Activated CD8-positive, alpha-beta memory T cell treated with anti-CD3 and anti-CD28 coated beads for 24 hours (primary cell): Measurements from ENCODE around the gene KLRC1.
"Not testable (repeated sequence)": the region's sequence is repeated elsewhere in the genome, so short reads cannot be mapped to it uniquely, and the experiment has no call there.

Experiments
- DNase-seq: peaks from one replicate; pipeline ENCODE4 v3.0.0-alpha.2; 2020

The KLRC1 gene

DNA sequence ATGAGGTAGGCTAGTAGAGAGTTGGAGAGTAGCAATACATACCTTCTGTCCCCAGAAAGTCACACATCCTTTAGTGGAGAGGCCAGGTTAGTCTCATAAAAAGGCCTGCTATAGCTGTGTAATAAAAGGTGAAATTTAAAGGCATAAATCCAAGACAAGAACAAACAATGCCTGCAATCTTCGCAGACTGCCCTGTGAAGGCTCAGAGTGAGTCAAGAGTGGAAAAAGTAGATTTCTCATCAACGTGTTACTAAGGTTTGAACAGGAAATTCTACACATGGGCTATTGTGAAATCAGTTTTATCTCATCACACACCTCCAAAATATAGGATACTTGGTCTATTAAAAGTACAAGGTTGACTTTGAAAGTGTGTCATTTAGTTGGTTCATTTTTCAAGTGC is at the start of gene KLRC1:
KLRC1 (minus strand) TSS at position 222 of the 400 bp plus-strand sequence. CDS start 2,221 bp downstream, outside the sequence.
- no peak for DNase-seq

DNA sequence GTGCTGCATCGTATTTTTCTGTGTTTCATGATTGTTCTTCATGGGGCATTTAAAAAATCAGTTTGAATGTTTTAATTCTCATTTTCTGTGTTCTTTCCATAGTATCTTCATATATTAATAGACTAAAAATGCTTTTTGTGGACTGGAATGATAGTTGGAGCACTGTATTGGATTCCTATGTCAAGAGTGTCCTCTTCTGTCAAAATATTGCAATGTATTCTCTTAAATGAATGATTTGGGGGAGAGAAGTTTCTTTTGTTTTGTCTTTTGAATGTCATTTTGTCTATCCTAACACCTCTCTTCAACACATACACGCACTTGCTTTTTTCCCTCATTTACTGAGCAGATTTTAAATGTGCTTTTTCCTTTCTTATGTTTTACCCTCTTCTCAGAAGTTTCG is 47.9 kb upstream of the KLRC1 start:
- no peak for DNase-seq

DNA sequence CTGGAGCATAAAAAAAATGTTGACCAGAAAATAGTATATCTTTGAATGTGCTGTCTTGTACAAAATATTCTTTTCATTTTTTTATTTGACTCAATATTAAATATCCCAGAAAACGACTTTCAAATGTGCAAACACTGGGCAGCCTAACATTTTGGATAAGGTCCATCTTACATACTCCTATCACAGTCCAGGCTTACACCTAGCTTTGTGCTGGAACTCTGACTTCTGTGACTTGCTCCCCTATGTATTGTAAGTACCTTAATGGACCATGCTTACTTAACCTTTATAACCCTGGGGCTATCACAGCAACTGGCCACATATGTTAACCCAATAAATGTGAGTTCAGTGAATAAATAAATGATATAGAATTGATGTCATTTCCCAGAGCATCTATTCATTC is 44.9 kb upstream of the KLRC1 start:
- no peak for DNase-seq

DNA sequence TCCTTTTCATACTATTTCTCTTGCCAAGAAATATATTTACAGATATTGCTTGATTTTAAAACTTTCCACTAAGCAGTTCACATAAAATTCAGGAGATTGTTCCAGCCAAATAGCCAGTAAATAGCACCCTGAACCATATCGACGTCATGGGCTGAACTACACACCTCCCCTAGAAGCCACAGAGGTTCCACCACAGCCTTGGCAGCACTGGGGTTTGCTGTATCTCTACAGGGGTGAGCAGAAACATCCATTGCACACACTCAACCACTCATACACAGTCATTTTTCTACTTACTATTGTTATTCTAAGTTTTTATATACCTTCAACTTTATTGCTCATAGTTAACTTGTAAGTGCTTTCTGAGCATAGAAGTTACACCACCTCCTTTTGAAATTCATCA is 44.4 kb upstream of the KLRC1 start:
- peak; percentile 75 for DNase-seq

DNA sequence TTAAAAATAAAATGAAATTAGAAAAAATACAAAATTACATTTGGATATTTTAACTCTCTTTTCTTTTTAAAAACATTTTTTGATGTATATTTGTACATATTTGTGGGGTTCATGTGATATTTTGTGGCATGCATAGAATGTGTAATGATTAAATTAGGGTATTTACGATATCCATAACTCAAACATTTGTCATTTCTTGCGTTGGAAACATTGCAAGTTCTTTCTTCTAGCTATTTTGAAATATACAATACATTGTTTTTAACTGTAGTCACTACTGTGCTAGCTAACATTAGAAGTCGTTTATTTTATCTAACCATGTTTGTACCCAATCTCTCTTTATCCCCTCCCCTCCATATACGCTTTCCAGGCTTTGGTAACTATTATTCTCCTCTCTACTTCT is 38.6 kb upstream of the KLRC1 start:
- no peak for DNase-seq

DNA sequence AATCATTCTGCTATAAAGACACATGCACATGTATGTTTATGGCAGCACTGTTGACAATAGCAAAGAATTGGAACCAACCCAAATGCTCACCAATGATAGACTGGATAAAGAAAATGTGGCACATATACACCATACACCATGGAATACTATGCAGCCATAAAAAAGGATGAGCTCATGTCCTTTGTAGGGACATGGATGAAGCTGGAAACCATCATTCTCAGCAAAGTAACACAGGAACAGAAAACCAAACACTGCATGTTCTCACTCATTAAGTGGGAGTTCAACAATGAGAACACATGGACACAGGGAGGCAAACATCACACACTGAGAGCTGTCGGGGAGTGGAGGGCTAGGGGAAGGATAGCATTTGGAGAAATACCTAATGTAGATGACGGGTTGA is 34.2 kb upstream of the KLRC1 start:
- DNase-seq: not testable (repeated sequence)

DNA sequence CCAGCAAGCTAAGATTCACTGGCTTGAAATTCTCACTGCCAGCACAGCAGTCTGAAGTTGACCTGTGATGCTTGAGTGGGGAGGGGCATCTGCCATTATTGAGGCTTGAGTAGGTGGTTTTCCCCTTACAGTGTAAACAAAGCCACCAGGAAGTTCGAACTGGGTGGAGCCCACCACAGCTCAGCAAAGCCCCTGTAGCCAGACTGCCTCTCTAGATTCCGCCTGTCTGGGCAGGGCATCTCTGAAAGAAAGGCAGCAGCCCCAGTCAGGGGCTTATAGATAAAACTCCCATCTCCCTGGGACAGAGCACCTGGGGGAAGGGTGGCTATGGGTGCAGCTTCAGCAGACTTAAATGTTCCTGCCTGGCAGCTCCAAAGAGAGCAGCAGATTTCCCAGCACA is 28.7 kb upstream of the KLRC1 start:
- not testable (repeated sequence) for DNase-seq

DNA sequence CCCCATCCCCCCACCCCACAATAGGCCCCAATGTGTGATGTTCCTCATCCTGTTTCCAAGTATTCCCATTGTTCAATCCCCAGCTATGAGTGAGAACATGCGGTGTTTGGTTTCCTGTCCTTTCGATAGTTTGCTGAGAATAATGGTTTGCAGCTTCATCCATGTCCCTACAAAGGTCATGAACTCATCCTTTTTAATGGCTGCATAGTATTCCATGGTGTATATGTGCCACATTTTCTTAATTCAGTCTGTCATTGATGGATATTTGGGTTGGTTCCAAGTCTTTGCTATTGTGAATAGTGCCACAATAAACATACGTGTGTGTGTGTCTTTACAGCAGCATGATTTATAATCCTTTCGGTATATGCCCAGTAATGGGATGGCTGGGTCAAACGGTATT is 19.6 kb upstream of the KLRC1 start:
- DNase-seq: not testable (repeated sequence)

DNA sequence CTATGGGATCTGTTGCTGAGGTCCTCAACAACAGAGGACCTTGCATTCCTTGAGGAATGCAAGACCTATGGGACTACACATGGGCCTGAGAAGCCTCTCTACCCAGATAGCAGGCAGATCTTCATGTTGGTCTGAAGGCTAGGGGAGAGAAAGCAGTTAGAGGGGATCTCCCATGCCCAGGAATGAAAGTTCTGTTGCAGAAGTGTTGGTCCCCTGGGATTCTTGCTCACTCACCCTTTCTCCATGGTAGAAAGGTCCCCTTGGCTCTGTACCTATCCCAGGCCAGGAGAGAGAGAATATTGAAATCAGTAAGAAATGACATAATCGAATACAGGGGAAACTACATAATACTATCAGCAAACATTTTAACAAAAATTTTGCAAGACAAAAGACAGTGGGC is 16.5 kb upstream of the KLRC1 start:
- DNase-seq: no peak

DNA sequence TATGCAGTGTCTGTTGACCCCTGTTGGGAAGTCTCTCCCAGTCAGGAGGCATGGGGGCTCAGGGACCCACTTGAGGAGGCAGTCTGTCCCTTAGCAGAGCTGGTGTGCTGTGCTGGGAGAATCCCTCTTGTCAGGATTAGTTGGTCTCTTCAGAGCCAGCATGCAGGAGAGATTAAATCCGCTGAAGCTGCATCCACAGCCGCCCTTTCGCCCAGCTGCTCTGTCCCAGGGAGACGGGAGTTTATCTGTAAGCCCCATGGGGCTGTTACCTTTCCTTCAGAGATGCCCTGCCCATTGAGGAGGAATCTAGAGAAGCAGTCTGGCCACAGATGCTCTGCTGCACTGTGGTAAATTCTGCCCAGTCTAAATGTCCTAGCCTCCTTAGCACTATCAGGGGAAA is 13.1 kb upstream of the KLRC1 start:
- DNase-seq: no peak

DNA sequence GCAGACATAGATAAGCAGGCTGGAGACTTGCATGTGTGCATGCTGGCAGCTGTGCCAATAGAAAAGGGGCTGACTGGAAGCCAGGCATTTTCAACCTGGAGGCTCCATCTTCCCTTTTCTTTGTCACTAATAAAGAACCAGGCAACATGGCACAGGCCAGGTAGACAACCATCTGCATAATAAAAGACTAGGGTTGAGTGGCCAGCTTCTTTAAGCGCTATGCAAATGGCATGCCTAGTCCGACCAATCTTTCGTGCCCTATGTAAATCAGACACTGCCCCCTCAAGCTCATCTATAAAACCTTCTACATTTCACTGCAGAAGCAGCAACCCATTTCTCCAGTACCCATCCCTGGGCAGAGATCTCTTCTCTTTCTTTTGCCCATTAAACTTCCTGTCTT is 4.6 kb upstream of the KLRC1 start:
- no peak for DNase-seq

DNA sequence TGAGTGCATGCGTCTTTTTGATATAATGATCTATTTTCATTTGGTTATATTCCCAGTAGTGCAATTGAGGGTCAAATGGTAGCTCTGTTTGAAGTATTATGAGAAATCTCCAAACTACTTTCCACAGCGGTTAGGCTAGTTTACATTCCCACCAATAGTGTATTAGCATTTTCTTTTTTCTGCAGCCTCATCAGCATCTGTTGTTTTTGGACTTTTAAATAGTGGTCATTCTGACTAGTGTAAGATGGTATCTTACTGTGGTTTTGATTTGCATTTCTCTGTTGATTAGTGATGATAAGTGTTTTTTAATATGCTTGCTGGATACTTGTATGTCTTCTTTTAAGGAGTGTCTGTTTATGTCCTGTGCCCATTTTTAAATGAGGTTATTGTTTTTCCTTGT is 3.7 kb upstream of the KLRC1 start:
- DNase-seq: no peak

DNA sequence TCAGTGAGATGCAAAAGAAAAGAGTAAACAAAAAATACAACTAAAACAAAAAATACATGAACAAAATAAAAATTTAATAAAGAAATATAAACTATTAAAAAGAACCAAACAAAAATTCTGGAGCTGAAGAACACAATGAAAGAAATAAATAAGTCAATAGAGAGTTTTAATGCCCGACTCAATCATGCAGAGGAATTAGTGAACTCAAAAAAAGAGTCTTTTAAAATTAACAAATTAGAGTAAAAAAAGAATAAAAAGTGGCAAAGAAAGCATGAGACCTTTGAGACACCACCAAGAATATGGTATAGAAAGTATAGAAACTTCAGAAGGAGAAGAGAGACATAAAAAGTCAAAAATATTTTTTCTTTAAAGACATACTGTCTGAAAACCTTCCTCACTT is 2.6 kb upstream of the KLRC1 start:
- no peak for DNase-seq

DNA sequence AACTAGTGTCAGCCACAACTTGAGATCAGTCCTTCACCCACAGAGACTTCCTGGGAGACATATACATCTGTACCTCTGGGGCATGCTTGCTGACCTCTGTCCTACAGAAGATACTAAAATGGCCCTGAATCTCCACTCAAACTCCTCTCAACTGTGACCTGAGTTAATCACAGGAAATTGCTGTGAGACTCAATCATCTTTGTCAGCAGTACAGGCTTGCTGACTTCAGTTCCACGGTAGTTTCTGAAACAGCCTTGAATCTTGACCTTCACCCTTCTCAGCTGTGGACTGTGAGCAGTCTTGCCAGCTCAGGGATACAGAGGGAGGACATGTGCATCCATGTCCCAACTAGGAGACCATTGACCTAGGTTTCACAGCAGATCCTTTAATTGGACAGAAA is 1.4 kb upstream of the KLRC1 start:
- DNase-seq: no peak

DNA sequence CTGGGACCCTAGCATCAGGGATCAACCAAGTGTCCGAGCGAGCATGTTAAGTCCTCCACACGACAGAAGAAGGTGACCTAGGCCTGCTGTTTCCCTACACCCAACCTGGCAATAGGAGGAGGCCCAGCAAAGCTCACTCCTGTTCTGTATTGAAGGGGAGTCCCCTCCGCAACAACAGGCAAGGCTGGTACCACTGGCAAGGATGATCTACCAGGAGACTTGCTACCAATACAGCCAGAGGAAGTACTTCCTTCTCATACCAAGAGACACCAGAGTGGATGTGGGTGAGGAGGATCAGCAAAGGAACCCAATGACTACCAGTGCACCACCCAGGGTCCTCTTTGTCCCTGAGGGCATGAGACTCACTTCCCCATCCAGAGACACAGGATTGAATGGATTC is 4.9 kb downstream of the KLRC1 start:
- DNase-seq: peak; percentile 50

DNA sequence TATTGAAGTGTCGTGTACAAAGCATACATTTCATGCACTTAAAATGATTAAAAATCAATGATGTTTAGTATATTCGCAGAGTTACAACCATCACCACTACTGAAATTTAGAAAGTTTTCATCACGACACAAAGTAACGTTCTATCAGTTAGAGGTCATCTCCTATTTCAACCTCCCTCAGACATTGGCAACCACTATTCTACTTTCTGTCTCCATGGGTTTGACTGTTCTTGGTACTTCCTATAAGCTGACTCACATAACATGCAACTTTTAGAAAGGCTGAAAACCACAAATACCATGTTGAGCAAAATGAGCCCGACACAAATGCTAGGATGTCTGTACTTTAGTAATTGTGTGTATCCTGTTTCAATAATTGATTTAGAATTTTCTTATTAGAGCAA is 7.1 kb downstream of the KLRC1 start:
- DNase-seq: not testable (repeated sequence)

DNA sequence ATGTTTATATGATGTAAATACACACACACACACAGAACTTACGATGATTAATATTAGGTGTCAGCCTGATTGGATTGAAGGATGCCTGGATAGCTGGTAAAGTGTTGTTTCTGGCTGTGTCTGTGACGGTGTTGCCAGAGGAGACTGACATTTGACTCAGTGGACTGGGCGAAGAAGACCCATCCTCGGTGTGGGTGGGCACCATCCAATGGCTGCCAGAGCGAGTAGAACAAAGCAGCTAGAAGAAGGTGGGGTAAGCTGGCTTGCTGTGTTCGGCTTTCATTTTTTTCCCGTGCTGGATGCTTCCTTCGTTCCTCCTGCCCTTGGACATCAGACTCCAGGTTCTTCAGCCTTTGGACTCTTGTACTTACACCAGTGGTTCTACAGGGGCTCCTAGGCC is 12.0 kb downstream of the KLRC1 start:
- not testable (repeated sequence) for DNase-seq

DNA sequence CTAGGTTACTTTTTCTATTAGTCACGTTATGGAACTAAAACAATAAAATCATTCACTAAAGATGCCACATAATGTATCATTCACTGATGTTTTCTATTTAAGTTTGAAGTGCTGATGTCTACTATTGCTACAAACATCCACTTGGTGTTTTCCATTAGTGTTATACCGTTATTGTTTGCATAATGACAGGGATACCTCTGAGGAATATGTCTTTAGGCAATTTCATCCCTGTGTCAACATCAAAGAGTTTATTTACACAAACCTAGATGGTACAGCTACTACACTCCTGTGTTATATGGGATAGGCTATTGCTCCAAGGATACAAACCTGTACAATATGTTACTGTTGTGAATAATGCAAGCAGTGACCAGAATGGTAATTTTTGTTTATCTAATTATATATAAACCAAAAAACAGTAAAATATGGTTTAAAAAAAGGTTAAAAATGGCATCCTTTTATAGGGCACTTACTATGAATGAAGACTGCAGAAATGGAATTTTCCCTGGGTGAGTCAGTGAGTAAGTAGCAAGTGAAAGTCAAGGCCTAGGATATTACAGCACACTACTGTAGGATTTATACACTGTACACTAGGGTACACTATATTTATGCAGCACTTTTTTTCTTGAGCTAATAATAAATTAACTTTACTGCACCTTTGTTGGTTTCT is 13.4 kb downstream of the KLRC1 start:
- not testable (repeated sequence) for DNase-seq

DNA sequence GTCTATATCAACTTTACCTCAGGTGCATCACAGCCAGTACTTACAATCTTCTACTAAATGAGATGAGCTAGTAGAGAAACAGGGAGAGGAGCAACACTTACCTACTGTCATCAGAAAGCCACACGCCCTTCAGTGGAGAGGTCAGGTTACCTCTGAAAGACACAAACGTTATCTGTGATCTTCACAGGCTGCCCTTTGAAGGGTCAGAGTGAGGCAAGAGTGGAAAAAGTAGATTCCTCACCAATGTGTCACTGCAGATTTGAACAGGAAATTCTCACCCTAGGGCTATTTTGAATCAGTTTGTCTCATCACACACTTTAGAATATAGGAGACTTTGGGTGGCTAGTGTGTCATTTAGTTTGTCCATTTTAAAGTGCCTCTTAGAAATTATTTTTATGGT is 15.6 kb downstream of the KLRC1 start:
- not testable (repeated sequence) for DNase-seq

DNA sequence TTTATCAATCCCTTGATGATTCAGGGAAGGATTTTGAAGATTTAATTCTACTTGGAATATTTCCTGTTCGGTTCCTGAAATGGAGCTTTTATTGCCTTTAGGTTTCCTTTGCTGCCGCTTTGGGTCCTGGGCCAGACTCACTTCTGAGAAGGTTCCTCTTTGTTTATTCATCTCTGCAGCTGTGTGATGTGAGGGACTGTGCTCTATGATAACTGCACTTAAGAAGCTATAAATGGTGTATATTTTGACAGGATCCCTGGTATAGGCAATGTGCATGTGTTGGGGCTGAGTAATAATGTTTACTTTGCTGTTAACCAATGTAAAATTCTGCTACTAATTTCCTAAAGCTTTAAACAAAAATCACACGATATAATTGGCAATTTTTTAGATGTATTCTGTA is 17.4 kb downstream of the KLRC1 start, which contains the start of gene KLRC2:
KLRC2 (minus strand) TSS at position 195 of the 400 bp plus-strand sequence; CDS start at position 171, 24 bp downstream.
- not testable (repeated sequence) for DNase-seq

DNA sequence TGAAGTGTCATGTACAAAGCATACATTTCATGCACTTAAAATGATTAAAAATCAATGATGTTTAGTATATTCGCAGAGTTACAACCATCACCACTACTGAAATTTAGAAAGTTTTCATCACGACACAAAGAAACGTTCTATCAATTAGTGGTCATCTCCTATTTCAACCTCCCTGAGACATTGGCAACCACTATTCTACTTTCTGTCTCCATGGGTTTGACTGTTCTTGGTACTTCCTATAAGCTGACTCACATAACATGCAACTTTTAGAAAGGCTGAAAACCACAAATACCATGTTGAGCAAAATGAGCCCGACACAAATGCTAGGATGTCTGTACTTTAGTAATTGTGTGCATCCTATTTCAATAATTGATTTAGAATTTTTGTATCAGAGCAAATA is 22.6 kb downstream of the KLRC1 start:
- DNase-seq: not testable (repeated sequence)

DNA sequence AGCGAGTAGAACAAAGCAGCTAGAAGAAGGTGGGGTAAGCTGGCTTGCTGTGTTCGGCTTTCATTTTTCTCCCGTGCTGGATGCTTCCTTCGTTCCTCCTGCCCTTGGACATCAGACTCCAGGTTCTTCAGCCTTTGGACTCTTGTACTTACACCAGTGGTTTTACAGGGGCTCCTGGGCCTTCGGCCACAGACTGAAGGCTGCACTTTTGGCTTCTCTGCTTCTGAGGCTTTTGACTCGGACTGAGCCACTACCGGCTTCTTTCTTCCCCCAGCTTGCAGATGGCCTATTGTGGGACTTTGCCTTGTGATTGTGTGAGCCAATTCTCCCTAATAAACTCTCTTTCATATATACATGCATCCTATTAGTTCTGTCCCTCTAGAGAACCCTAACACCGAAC is 27.2 kb downstream of the KLRC1 start:
- DNase-seq: not testable (repeated sequence)

DNA sequence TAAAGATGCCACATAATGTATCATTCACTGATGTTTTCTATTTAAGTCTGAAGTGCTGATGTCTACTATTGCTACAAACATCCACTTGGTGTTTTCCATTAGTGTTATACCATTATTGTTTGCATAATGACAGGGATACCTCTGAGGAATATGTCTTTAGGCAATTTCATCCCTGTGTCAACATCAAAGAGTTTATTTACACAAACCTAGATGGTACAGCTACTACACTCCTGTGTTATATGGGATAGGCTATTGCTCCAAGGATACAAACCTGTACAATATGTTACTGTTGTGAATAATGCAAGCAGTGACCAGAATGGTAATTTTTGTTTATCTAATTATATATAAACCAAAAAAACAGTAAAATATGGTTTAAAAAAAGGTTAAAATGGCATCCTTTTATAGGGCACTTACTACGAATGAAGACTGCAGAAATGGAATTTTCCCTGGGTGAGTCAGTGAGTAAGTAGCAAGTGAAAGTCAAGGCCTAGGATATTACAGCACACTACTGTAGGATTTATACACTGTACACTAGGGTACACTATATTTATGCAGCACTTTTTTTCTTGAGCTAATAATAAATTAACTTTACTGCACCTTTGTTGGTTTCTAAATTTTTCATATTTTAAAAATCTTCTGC is 28.8 kb downstream of the KLRC1 start:
- not testable (repeated sequence) for DNase-seq

DNA sequence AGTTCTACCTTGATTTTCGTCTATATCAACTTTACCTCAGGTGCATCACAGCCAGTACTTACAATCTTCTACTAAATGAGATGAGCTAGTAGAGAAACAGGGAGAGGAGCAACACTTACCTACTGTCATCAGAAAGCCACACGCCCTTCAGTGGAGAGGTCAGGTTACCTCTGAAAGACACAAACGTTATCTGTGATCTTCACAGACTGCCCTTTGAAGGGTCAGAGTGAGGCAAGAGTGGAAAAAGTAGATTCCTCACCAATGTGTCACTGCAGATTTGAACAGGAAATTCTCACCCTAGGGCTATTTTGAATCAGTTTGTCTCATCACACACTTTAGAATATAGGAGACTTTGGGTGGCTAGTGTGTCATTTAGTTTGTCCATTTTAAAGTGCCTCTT is 31.0 kb downstream of the KLRC1 start:
- DNase-seq: not testable (repeated sequence)

DNA sequence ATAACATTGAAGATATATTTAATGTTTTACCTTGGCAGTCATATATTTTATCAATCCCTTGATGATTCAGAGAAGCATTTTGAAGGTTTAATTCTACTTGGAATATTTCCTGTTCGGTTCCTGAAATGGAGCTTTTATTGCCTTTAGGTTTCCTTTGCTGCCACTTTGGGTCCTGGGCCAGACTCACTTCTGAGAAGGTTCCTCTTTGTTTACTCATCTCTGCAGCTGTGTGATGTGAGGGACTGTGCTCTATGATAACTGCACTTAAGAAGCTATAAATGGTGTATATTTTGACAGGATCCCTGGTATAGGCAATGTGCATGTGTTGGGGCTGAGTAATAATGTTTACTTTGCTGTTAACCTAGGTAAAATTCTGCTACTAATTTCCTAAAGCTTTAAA is 32.8 kb downstream of the KLRC1 start, which contains the start of gene KLRC3:
KLRC3 (minus strand) TSS at position 262 of the 400 bp plus-strand sequence; CDS start at position 217, 45 bp downstream.
- not testable (repeated sequence) for DNase-seq
